HepG2 (cell line): ENCODE results near the gene RIOK3. TPM values are rescaled to one million over a fixed set of nuclear protein-coding genes. Genes with fewer than 3 reads are reported as not detected.
A peak's percentile ranks its signal among the peaks of the same experiment; 100 is the strongest.

ENCODE experiments used
- ATAC-seq: fragments of 200-7000 bp; cut with Tn5 transposase; 3 replicates; pipeline ENCODE4 v1.9.1; 2020; ENCODE audit warnings: mild to moderate bottlenecking, moderate library complexity
- BruUV-seq: library from RNA; stranded (reverse); fragments of 400-500 nt; replicated peaks from 2 replicates; lab custom pipeline; 2021; lab: Mats Ljungman, UMichigan
- CTCF ChIA-PET: fragments of 300-600 bp; formaldehyde crosslinking; extraction: SDS; loops from one replicate; lab custom pipeline; 2021; ENCODE audit warnings: low total read pairs, inconsistent platforms, low intra/inter-chr PET ratio; lab: Yijun Ruan, JAX
- POLR2A ChIA-PET: fragments of 350-600 bp; sonication (Branson Sonifier 250); formaldehyde crosslinking; loops from one replicate; lab custom pipeline; 2020; ENCODE audit warnings: antibody characterized with exemption, inconsistent platforms; lab: Yijun Ruan, JAX
- DNase-seq: peaks from one replicate; pipeline ENCODE4 v3.0.0-alpha.2; 2015; ENCODE audit warnings: low spot score
- FAIRE-seq: peaks from 3 replicates; lab custom pipeline; 2011; peaks lifted over from hg19 to GRCh38; lab: Jason Lieb, UNC
- H2AFZ ChIP-seq: one replicate; pipeline ENCODE4 v1.6.1; 2011; ENCODE audit warnings: low read length, inconsistent platforms
- H3K27ac ChIP-seq: fragments of 300-600 bp; 3 replicates; pipeline ENCODE4 v1.8.0; 2011; ENCODE audit warnings: mixed run types, mild to moderate bottlenecking, mixed read lengths, low read length, inconsistent platforms; ENCODE audit not compliant: insufficient read depth; ENCODE audit errors: extremely low read length
- H3K27me3 ChIP-seq, 2 experiments: fragments of 200-600 bp in 1 of 2; 2 replicates in 1 of 2; 3 replicates in 1 of 2; pipeline versions ENCODE4 v1.6.0 to v1.8.0; 2011; ENCODE audit warnings: low read length in 2 of 2, mild to moderate bottlenecking in 2 of 2, moderate library complexity in 2 of 2, inconsistent platforms in 1 of 2; ENCODE audit not compliant: insufficient read depth in 2 of 2, control insufficient read depth in 1 of 2
- H3K36me3 ChIP-seq, 2 experiments: fragments of 200-600 bp in 1 of 2; replicated peaks in 1 of 2; 2 replicates in 1 of 2; 3 replicates in 1 of 2; pipeline versions ENCODE4 v1.5.1 to v1.8.0; 2011; ENCODE audit warnings: low read length in 2 of 2, inconsistent platforms in 1 of 2; ENCODE audit not compliant: insufficient read depth in 2 of 2, control insufficient read depth in 1 of 2
- H3K4me1 ChIP-seq: 2 replicates; pipeline ENCODE4 v1.5.1; 2012; ENCODE audit warnings: low read length, inconsistent platforms; ENCODE audit not compliant: insufficient read depth
- H3K4me2 ChIP-seq: 2 replicates; pipeline ENCODE4 v1.6.0; 2011; ENCODE audit warnings: low read depth, low read length, inconsistent platforms
- H3K4me3 ChIP-seq, 3 experiments: fragments of 200-600 bp in 1 of 3; sonication (generic), shearing (Covaris generic) in 1 of 3; replicated peaks in 1 of 3; 2 replicates each; pipeline ENCODE4 v1.5.1; 2011 to 2016; ENCODE audit warnings: low read length in 3 of 3, inconsistent platforms in 2 of 3, low read depth in 2 of 3, mild to moderate bottlenecking in 2 of 3, control low read depth in 1 of 3, mixed read lengths in 1 of 3; ENCODE audit not compliant: insufficient read depth in 1 of 3
- H3K79me2 ChIP-seq: one replicate; pipeline ENCODE4 v1.6.1; 2011; ENCODE audit warnings: low read length, inconsistent platforms; ENCODE audit not compliant: insufficient read depth
- H3K9ac ChIP-seq: 2 replicates; pipeline ENCODE4 v1.6.0; 2011; ENCODE audit warnings: mild to moderate bottlenecking, low read depth, low read length, inconsistent platforms; ENCODE audit not compliant: insufficient read depth
- H3K9me3 ChIP-seq: 2 replicates; pipeline ENCODE4 v1.5.1; 2012; ENCODE audit warnings: mild to moderate bottlenecking, low read length
- H4K20me1 ChIP-seq: 2 replicates; pipeline ENCODE4 v1.6.0; 2011; ENCODE audit warnings: inconsistent platforms, mild to moderate bottlenecking, low read length, moderate library complexity; ENCODE audit not compliant: insufficient read depth
- ATF7 ChIP-seq, 2 experiments: fragments of 450-650 bp in 1 of 2; sonication (generic) in 1 of 2; formaldehyde crosslinking in 1 of 2; IDR thresholded peaks; 2 replicates each; pipeline versions ENCODE4 v1.4.0 to v1.6.1; 2016 to 2020; ENCODE audit warnings: antibody characterized with exemption in 1 of 2, mild to moderate bottlenecking in 1 of 2, missing genetic modification reagents in 1 of 2
- ERF ChIP-seq: IDR thresholded peaks from 2 replicates; pipeline ENCODE4 v1.6.1; 2018; ENCODE audit warnings: missing biosample characterization, missing genetic modification reagents
- GLI4 ChIP-seq: sonication (generic); formaldehyde crosslinking; IDR thresholded peaks from 2 replicates; pipeline ENCODE4 v1.5.1; 2020; ENCODE audit warnings: missing genetic modification reagents, mild to moderate bottlenecking, moderate library complexity, borderline replicate concordance
- KDM1A ChIP-seq: IDR thresholded peaks from 2 replicates; pipeline ENCODE4 v1.6.1; 2016; ENCODE audit warnings: missing compliant biosample characterization
- KDM4B ChIP-seq: sonication (generic); formaldehyde crosslinking; IDR thresholded peaks from 2 replicates; pipeline ENCODE4 v1.4.0; 2020; ENCODE audit warnings: missing genetic modification reagents
- KDM5A ChIP-seq: fragments of 200-600 bp; sonication (generic); IDR thresholded peaks from 2 replicates; pipeline ENCODE4 v1.7.0; 2018; ENCODE audit warnings: antibody characterized with exemption, mild to moderate bottlenecking, low read length, borderline replicate concordance
- REL ChIP-seq: sonication (generic); formaldehyde crosslinking; conservative IDR thresholded peaks from 2 replicates; pipeline ENCODE4 v1.8.0; 2022; ENCODE audit warnings: mild to moderate bottlenecking, missing genetic modification reagents, moderate library complexity
- SP140L ChIP-seq: sonication (generic); formaldehyde crosslinking; IDR thresholded peaks from 2 replicates; pipeline ENCODE4 v1.4.0; 2020; ENCODE audit warnings: missing genetic modification reagents, borderline replicate concordance
- ZC3H4 ChIP-seq: sonication (generic); formaldehyde crosslinking; IDR thresholded peaks from 2 replicates; pipeline ENCODE4 v1.4.0; 2020; ENCODE audit warnings: missing genetic modification reagents, borderline replicate concordance
- ZFP36L1 ChIP-seq: sonication (generic); formaldehyde crosslinking; IDR thresholded peaks from 2 replicates; pipeline ENCODE4 v1.8.0; 2022; ENCODE audit warnings: mild to moderate bottlenecking, missing genetic modification reagents, moderate library complexity
- ZNF737 ChIP-seq: sonication (generic); formaldehyde crosslinking; IDR thresholded peaks from 2 replicates; pipeline ENCODE4 v1.5.0; 2020; ENCODE audit warnings: missing genetic modification reagents, mild to moderate bottlenecking, borderline replicate concordance
- WGBS: methylation state at CpG from one replicate; pipeline ENCODE4 v1.1.6; 2017; ENCODE audit warnings: low lambda C conversion rate; 5-methylcytosine and 5-hydroxymethylcytosine counted together
- in situ Hi-C: cut with HindIII; loops from 2 replicates; pipeline ENCODE4 v1.10.0; 2017; ENCODE audit warnings: low pct_unique_long_range_greater_than_20kb; ENCODE audit not compliant: extremely low pct_ligation_motif_present
- intact Hi-C: fragments of 100-400 bp; cut with micrococcal nuclease; formaldehyde crosslinking; loops from one replicate; pipeline ENCODE4 v1.10.0; 2022; ENCODE audit not compliant: unreplicated experiment
- polyA plus RNA-seq, 8 experiments: library from polyadenylated mRNA; depleted of rRNA in 3 of 8; stranded (reverse) in 7 of 8; unstranded in 1 of 8; fragments of >200 nt; fragmentation: Illumina TruSeq in 4 of 8; extraction: Trizol in 4 of 8; gene quantifications; 2 replicates each; pipeline versions ENCODE4 v1.2.1 to v1.2.3, GENCODE V29; 2011 to 2016; ENCODE audit warnings: low read depth in 4 of 8, missing spikeins in 1 of 8, mixed read lengths in 1 of 8; ENCODE audit not compliant: insufficient read depth in 1 of 8
- total RNA-seq, 5 experiments: library from RNA; depleted of rRNA; stranded (reverse); fragments of >200 nt; fragmentation: Illumina TruSeq; extraction: Trizol; gene quantifications; 2 replicates each; pipeline ENCODE4 v1.2.3, GENCODE V29; 2016; ENCODE audit warnings: low read depth in 1 of 5
- TF ChIP-seq, protein P1 (sequence below), 2 experiments: fragments of 450-650 bp in 1 of 2; sonication (generic) in 1 of 2; formaldehyde crosslinking; IDR thresholded peaks; 2 replicates each; pipeline versions ENCODE4 v1.5.0 to v1.8.0; 2020 to 2022; ENCODE audit warnings: mild to moderate bottlenecking in 1 of 2, missing genetic modification reagents in 1 of 2
- TF ChIP-seq, protein P2 (sequence below): sonication (generic); formaldehyde crosslinking; IDR thresholded peaks from 2 replicates; pipeline ENCODE4 v1.5.0; 2020; ENCODE audit warnings: mild to moderate bottlenecking, missing genetic modification reagents
- TF ChIP-seq, protein P3 (sequence below): sonication (generic); formaldehyde crosslinking; IDR thresholded peaks from 2 replicates; pipeline ENCODE4 v1.8.0; 2023; ENCODE audit warnings: mild to moderate bottlenecking, missing genetic modification reagents

The RIOK3 gene
- total and polyA plus RNA-seq, 2 of the 13 experiments (the other 11 are each of a cell fraction or from before 2014, with no cell fraction given), result 26.7 to 36.0 TPM

DNA sequence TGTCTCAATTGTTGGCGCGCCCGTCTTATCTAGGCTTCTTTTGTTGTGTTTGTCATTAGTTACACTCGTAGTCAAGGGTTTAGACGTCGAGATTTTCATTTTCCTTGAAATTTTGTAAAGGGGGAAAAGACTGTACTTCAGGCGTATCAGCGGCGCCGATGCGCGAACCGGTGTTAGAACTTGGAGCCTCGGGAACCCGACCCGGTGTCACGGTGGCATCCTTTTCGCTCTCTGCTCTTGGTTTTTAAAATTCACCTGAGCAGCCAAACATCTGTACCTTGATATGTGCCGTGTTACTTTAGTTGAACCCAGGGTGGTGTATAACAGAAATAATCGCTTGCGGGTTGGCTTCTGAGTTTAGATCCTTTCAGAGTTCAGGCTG is 50.9 kb downstream of the RIOK3 start:
- TF ChIP-seq KDM5A, result peak; percentile 31; the same call in 1 of the 2 replicates
- 0 out of 2 replicates have a peak, but pooled peaks have one; percentile 5 for TF ChIP-seq GLI4 (CRISPR knock-in tag)
- TF ChIP-seq, protein P1, sequence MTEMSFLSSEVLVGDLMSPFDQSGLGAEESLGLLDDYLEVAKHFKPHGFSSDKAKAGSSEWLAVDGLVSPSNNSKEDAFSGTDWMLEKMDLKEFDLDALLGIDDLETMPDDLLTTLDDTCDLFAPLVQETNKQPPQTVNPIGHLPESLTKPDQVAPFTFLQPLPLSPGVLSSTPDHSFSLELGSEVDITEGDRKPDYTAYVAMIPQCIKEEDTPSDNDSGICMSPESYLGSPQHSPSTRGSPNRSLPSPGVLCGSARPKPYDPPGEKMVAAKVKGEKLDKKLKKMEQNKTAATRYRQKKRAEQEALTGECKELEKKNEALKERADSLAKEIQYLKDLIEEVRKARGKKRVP (CRISPR knock-in tag; IDR thresholded peaks at IDR 0.05), result no peak
- TF ChIP-seq, all 625 proteins: peak for 2

DNA sequence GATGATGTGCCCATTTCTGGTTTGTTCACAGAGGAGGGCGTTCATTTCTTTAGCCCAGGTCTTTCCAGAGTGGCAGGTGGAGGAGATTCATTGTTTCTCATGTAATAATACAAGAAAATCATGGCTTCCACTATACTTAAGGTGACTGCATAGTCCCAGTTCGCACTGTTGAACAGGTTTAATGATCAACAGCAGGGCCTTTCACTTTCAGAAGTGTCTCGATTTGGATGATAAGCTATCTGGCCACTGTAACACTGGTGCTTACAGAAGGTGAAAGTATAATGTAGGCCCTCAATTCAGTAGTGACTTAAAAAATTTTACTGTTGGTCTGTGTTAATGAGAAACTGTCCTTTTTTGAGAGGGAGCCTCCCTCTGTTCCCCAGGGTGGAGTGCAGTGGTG is 51.6 kb downstream of the RIOK3 start:
- ChIA-PET CTCF (no interaction called here), POLR2A (interaction anchor here (1.4 to 1.6 kb wide), 2 partner anchors 17 to 81 kb away, joined by 3 to 6 read pairs; partner anchors contain the start of gene NPC1)
- ATAC-seq (peak; percentile 7; the same call in 1 of the 3 replicates), DNase-seq (no peak), FAIRE-seq (no peak)
- Histone ChIP-seq H4K20me1 (no peaks in the 10 kb centered on the region), H3K36me3 (peaks cover 0 to 20% of the 10 kb centered on the region in 2 experiments), H3K4me1 (peaks cover 27% of the 10 kb centered on the region), H3K27ac (no peak overlapping the region), H2AFZ (no peak overlapping the region), H3K4me2 (peak overlapping the region; percentile 84), H3K27me3 (no peaks in the 10 kb centered on the region), H3K9me3 (no peaks in the 10 kb centered on the region), H3K9ac (peak overlapping the region; percentile 79; the same call in 1 of the 2 replicates), H3K79me2 (peaks cover 9% of the 10 kb centered on the region), H3K4me3 (peak overlapping the region; percentile 78 to 87 (median 82); a peak in 5 of 6 replicates)
- no peak for TF ChIP-seq ERF (CRISPR knock-in tag)
- TF ChIP-seq KDM1A (CRISPR knock-in tag), result no peak
- TF ChIP-seq ATF7 (IDR thresholded peaks at IDR 0.05), result no peak
- TF ChIP-seq ATF7 (CRISPR knock-in tag; IDR thresholded peaks at IDR 0.05), result no peak
- TF ChIP-seq, protein P2, sequence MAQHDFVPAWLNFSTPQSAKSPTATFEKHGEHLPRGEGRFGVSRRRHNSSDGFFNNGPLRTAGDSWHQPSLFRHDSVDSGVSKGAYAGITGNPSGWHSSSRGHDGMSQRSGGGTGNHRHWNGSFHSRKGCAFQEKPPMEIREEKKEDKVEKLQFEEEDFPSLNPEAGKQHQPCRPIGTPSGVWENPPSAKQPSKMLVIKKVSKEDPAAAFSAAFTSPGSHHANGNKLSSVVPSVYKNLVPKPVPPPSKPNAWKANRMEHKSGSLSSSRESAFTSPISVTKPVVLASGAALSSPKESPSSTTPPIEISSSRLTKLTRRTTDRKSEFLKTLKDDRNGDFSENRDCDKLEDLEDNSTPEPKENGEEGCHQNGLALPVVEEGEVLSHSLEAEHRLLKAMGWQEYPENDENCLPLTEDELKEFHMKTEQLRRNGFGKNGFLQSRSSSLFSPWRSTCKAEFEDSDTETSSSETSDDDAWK (CRISPR knock-in tag), result no peak
- no peak for TF ChIP-seq KDM4B (CRISPR knock-in tag)
- TF ChIP-seq SP140L (CRISPR knock-in tag), result no peak
- no peak for TF ChIP-seq REL
- no peak for TF ChIP-seq ZNF737
- TF ChIP-seq, protein P3, sequence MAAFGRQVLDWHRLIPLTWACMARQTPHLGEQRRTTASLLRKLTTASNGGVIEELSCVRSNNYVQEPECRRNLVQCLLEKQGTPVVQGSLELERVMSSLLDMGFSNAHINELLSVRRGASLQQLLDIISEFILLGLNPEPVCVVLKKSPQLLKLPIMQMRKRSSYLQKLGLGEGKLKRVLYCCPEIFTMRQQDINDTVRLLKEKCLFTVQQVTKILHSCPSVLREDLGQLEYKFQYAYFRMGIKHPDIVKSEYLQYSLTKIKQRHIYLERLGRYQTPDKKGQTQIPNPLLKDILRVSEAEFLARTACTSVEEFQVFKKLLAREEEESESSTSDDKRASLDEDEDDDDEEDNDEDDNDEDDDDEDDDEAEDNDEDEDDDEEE (CRISPR knock-in tag), result no peak
- TF ChIP-seq ZFP36L1 (CRISPR knock-in tag), result no peak
- TF ChIP-seq ZC3H4, result no peak
- in situ Hi-C loops, result no loop called here
- WGBS, result 59% methylated on average over 3 of the region's 3 CpGs
- intact Hi-C loops, result no loop called here
- BruUV-seq, result no TSS peak

More for the DNA sequence above, 50.9 kb downstream of the RIOK3 start:
- no peaks in the 10 kb centered on the region for H4K20me1 ChIP-seq
- ATAC-seq (no peak), DNase-seq (no peak), FAIRE-seq (no peak)
- no peaks in the 10 kb centered on the region for H3K27me3 ChIP-seq
- 2% methylated on average over 21 of the region's 21 CpGs for WGBS
- in situ Hi-C loops (no loop called here), intact Hi-C loops (no loop called here)
- peaks cover 0 to 20% of the 10 kb centered on the region in 2 experiments for H3K36me3 ChIP-seq
- no peaks in the 10 kb centered on the region for H3K9me3 ChIP-seq
- no peak overlapping the region for H2AFZ ChIP-seq
- peaks cover 34% of the 10 kb centered on the region for H3K4me1 ChIP-seq
- ChIA-PET POLR2A (interaction anchor here (1.1 to 1.6 kb wide), 3 partner anchors 16 to 81 kb away, joined by 3 to 6 read pairs (median 3); partner anchors contain the start of gene NPC1), CTCF (no interaction called here)
- peak overlapping the region; percentile 79 for H3K9ac ChIP-seq
- BruUV-seq, result no TSS peak
- peak overlapping the region; percentile 43 for H3K27ac ChIP-seq
- peaks cover 9% of the 10 kb centered on the region for H3K79me2 ChIP-seq
- peak overlapping the region; percentile 78 to 87 (median 82) for H3K4me3 ChIP-seq
- H3K4me2 ChIP-seq, result peak overlapping the region; percentile 84
